Heart left ventricle (tissue), 13 donors: ENCODE results near the gene ZBTB21.

ENCODE experiments used
- POLR2A ChIP-seq, 2 donors: fragments of 450-650 bp; IDR thresholded peaks; one replicate each; pipeline ENCODE4 v1.6.1; 2017; ENCODE audit warnings: antibody characterized with exemption in 2 of 2, mild to moderate bottlenecking in 2 of 2, moderate library complexity in 2 of 2
- TF ChIP-seq, protein P1 (sequence below), 12 donors: fragments of 200-600 bp; sonication (generic) in 4 of 12; IDR thresholded peaks; one replicate each; pipeline versions ENCODE4 v1.5.0 to v1.8.0; 2018 to 2022; ENCODE audit warnings: antibody characterized with exemption in 12 of 12, mild to moderate bottlenecking in 5 of 12
- donor health status: ischemic (EF 13 %, LVEDD 7.1; RV severe dilation, severe dysfunction).
- donor health status: DM: no; HTN: yes; CAD: no.
- donor health status: DM: no; HTN: no; CAD: no.
- donor health status: ischemic (EF 25% LVEDD 6.9; RV normal size, moderate dysfunction).
- donor health status: ischemic (EF 25% LVEDD 5.7; RV mildly dilated, moderate dysfunction).
- donor health status: ischemic (EF 35%, LVEDD 5.7; RV mildly dilated, moderate dysfunction).
- donor health status: nonischemic (EF 11% LVEDD 7.7; RV severe dilation, severe dysfunction).
- donor health status: DM: yes; HTN: yes; CAD: no.
- donor health status: PGD.
- donor health status: ischemic (EF 29% LVEDD 5.4; RV normal size, mild dysfunction).
- donor health status: nonischemic (EF 23%, LVEDD 6.1; RV moderate dilation, normal function).

DNA sequence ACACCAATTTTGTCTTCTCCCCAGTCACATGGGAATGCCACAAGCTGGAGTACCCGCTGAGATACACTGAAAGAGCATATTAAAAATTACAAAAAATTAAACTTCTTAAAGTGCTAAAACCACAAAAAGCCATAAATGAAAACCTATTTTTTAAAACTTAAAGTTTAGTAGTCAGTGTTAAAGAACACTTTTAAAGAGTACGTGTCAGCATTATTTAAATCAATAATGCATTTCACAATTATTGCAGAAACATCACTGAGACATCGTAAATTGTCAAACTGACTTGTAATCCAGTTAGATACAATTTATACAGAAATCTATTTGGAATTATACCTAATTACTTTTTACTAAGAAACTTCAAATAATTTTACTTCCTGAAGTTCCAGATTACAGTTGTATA, 22.9 kb downstream of the ZBTB21 start:
- TF ChIP-seq, protein P1, sequence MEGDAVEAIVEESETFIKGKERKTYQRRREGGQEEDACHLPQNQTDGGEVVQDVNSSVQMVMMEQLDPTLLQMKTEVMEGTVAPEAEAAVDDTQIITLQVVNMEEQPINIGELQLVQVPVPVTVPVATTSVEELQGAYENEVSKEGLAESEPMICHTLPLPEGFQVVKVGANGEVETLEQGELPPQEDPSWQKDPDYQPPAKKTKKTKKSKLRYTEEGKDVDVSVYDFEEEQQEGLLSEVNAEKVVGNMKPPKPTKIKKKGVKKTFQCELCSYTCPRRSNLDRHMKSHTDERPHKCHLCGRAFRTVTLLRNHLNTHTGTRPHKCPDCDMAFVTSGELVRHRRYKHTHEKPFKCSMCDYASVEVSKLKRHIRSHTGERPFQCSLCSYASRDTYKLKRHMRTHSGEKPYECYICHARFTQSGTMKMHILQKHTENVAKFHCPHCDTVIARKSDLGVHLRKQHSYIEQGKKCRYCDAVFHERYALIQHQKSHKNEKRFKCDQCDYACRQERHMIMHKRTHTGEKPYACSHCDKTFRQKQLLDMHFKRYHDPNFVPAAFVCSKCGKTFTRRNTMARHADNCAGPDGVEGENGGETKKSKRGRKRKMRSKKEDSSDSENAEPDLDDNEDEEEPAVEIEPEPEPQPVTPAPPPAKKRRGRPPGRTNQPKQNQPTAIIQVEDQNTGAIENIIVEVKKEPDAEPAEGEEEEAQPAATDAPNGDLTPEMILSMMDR (IDR thresholded peaks at IDR 0.05), result no peak
- no peak for TF ChIP-seq POLR2A (IDR thresholded peaks at IDR 0.05)
